ENCODE measurements around the gene AFF2.

AFF2 gene

GRCh38 chrX:148728901-148729300 is 228.5 kb downstream of the AFF2 start:
- DNase-seq (ENCODE audit: low read depth in 2 of 2), result no peak

- DNase-seq (ENCODE audit: low read depth in 2 of 2), result no peak
Measured at GRCh38 chrX:148732743-148733142, 232.3 kb downstream of the AFF2 start.

DNA sequence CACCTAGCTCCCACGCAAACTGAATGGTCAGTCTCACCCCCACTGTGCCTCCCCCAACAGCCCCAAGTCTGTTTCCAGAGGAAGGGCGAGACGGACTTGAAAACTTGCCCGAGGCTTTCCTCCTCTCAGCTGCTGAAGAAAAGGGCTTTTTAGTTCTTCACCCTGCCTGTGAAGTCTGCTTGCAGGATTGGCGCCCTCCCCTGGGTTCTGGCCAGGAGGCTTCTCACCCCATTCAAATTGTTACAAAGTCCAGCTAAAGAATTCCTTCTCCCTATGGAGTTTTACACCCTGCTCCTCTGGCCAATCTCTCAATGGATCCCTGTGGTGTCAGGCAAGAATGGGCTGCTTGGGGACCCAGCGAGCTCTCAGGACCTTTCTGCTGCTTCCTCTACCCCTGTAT is 241.0 kb downstream of the AFF2 start:
- no peak for DNase-seq (ENCODE audit: low read depth in 2 of 2)

GRCh38 chrX:148755111-148755510 is 254.7 kb downstream of the AFF2 start:
- no peak for DNase-seq (ENCODE audit: low read depth in 2 of 2)

- no peak for DNase-seq (ENCODE audit: low read depth in 2 of 2)
Measured at GRCh38 chrX:148763896-148764295, 263.5 kb downstream of the AFF2 start.

GRCh38 chrX:148768296-148768695 is 267.9 kb downstream of the AFF2 start:
- no peak for DNase-seq (ENCODE audit: low read depth in 2 of 2)

DNA sequence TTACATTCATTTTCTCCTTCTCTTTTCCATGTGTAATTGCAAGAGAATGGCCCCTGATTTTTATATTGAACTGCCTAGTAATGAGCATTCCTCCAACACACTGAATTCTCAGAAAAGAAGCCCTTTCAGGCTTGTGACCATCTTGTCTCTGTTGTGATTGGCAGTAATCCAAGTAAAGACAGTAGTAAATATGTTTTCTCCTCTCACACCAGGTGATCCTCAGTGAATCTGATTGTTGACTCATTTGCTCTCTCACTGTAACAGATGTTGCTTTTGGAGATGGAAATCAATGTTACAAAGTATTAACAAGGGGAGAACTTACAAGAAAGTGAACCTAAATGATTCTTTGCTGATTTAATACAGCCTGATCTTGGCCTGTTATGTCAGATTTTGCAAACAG is 271.0 kb downstream of the AFF2 start:
- no peak for DNase-seq (ENCODE audit: low read depth in 2 of 2)

DNA sequence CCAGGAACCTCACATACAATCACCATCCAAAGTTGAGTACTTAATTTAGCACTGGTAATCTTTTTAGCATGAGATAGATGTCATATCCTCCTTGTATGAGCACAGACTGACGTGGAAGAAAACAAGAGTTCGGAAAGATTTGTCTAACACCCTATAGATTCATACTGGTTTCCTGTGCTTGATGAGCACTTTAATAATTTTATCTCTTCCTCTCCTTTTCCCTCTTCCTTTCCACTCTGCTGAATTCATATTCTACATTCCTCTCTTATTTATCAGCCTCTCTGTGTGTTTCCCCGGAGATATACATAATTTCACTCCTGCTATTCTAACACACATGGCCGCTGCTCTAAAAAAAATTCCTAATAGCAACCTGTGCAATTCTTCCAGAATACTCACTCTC is 273.9 kb downstream of the AFF2 start:
- DNase-seq (ENCODE audit: low read depth in 2 of 2), result no peak

- no peak for DNase-seq (ENCODE audit: low read depth in 2 of 2)
Measured at GRCh38 chrX:148784137-148784536, 283.7 kb downstream of the AFF2 start.

- DNase-seq (ENCODE audit: low read depth in 2 of 2), result no peak
Measured at GRCh38 chrX:148784856-148785255, 284.4 kb downstream of the AFF2 start.

GRCh38 chrX:148785256-148785655 is 284.8 kb downstream of the AFF2 start:
- no peak for DNase-seq (ENCODE audit: low read depth in 2 of 2)

- DNase-seq (ENCODE audit: low read depth in 2 of 2), result no peak
Measured at GRCh38 chrX:148788449-148788848, 288.0 kb downstream of the AFF2 start.

- no peak for DNase-seq (ENCODE audit: low read depth in 2 of 2)
Measured at GRCh38 chrX:148794350-148794749, 293.9 kb downstream of the AFF2 start.

GRCh38 chrX:148804579-148805355 is 304.4 kb downstream of the AFF2 start:
- no peak for DNase-seq (ENCODE audit: low read depth in 2 of 2)

GRCh38 chrX:148806145-148806870 is 305.9 kb downstream of the AFF2 start:
- no peak for DNase-seq (ENCODE audit: low read depth in 2 of 2)

GRCh38 chrX:148808833-148809232 is 308.4 kb downstream of the AFF2 start:
- DNase-seq (ENCODE audit: low read depth in 2 of 2), result no peak

- no peak for DNase-seq (ENCODE audit: low read depth in 2 of 2)
Measured at GRCh38 chrX:148811236-148811635, 310.8 kb downstream of the AFF2 start.

GRCh38 chrX:148813422-148813821 is 313.0 kb downstream of the AFF2 start:
- no peak for DNase-seq (ENCODE audit: low read depth in 2 of 2)

GRCh38 chrX:148813967-148814366 is 313.6 kb downstream of the AFF2 start:
- DNase-seq (ENCODE audit: low read depth in 2 of 2), result no peak

- no peak for DNase-seq (ENCODE audit: low read depth in 2 of 2)
Measured at GRCh38 chrX:148815218-148815961, 315.0 kb downstream of the AFF2 start.

DNA sequence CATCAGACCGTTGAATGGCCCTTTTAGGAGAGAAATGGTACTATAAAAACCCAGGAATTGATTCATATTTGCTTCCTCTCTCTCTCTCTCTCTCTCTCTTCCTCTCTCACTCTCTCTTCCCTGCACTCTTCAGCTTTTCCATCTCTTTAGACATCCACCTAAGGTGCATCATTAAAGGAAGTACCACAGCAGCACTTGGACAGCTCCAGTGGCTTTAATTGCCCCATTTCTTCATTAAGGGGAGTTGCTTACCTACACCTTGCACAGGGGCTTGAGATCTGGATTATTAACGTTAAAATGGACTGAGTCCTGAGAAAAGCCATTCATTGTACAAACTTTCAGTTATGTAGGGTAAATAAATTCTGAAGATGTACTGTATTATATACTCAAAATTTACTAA is 323.6 kb downstream of the AFF2 start:
- no peak for DNase-seq (ENCODE audit: low read depth in 2 of 2)

DNA sequence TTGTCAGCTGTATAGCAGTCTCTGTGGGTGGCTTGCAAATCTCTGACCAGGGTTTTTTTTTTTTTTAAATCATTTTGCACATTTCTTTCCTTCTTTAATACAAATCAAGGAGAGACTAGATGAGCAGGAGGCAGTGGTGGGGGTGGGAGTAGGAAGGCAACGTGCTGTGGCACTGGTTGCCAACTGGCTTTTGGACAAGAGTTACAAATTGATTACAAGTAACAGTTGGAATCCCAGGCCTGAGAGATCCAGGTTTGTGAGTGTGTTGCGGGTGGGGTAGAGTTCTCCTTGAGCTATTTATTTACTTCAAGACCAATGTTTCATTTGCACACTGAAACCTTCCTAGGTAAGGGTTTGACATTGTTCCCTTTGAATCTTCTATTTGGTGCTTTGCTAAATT is 325.3 kb downstream of the AFF2 start:
- no peak for DNase-seq (ENCODE audit: low read depth in 2 of 2)

DNA sequence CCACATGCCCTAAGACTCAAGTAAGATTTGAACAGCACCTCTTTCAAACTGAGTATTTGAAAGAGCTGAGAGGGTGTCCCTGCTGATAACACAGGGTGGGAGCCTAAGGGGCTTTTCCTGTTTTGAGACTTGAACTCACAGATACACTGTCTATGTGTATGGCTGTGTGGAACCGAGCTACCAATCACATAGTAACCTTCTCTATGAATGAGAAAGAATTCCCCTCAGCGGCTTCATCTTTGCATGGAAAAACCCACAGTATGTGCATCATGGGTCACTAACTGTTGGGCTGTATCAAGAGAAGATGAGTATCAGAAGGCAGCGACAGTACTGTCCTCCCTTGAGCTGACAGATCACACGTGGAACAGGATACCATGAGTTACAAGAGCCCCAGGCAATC is 336.3 kb downstream of the AFF2 start:
- DNase-seq (ENCODE audit: low read depth in 2 of 2), result no peak

Measured in stimulated activated CD8-positive, alpha-beta memory T cell treated with anti-CD3 and anti-CD28 coated beads, Interleukin-2, amount 100 ng/mL, for 1 hour (primary cell).